HG02798 (cell line): ENCODE results near the gene CCHCR1.
"Not testable (repeated sequence)": the region's sequence is repeated elsewhere in the genome, so short reads cannot be mapped to it uniquely, and the experiment has no call there.

ENCODE experiments used
- ATAC-seq: cut with Tn5 transposase; IDR thresholded peaks from one replicate; pipeline ENCODE4 v1.9.1; 2021; ENCODE audit warnings: mild to moderate bottlenecking; ENCODE audit not compliant: unreplicated experiment, poor library complexity

CCHCR1 gene, protein sequence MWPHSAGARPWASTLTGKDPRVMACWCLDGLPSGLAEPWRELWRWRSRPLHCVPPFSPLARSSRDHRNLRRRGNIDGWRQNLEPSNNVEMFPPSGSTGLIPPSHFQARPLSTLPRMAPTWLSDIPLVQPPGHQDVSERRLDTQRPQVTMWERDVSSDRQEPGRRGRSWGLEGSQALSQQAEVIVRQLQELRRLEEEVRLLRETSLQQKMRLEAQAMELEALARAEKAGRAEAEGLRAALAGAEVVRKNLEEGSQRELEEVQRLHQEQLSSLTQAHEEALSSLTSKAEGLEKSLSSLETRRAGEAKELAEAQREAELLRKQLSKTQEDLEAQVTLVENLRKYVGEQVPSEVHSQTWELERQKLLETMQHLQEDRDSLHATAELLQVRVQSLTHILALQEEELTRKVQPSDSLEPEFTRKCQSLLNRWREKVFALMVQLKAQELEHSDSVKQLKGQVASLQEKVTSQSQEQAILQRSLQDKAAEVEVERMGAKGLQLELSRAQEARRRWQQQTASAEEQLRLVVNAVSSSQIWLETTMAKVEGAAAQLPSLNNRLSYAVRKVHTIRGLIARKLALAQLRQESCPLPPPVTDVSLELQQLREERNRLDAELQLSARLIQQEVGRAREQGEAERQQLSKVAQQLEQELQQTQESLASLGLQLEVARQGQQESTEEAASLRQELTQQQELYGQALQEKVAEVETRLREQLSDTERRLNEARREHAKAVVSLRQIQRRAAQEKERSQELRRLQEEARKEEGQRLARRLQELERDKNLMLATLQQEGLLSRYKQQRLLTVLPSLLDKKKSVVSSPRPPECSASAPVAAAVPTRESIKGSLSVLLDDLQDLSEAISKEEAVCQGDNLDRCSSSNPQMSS

DNA sequence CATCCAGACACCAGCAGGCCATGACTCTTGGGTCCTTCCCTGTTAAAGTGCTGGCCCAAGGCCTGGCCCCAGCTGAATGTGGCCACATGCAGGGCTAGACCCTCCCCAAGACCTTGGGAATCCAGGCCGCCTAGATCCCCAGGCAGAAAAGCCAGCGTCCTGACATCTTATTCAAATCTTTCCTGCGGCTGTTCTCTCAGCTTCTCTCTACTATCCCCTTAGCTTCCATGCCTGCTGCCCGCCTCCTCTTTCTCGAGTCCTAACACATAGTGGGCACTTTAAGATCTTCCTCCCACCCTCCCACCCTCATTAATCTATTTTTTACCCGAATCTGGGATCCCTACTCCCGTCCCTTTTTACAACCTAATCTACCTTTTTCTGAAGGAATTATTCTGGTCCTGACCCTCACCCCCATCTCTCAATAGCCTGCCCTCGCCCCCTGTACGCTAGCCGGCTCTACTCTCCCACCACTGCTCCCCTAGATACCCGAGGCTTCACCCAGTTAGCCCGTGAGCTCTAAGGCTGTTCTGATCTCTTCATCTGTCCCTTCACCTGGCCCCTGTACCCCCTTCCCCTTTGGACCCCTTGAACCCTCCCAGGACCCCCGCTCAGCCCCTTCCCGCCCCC is at the start of gene CCHCR1:
CCHCR1 (minus strand) TSS at position 290 of the 627 bp plus-strand sequence; CDS start at position 88, 202 bp downstream.
- no peak for ATAC-seq

DNA sequence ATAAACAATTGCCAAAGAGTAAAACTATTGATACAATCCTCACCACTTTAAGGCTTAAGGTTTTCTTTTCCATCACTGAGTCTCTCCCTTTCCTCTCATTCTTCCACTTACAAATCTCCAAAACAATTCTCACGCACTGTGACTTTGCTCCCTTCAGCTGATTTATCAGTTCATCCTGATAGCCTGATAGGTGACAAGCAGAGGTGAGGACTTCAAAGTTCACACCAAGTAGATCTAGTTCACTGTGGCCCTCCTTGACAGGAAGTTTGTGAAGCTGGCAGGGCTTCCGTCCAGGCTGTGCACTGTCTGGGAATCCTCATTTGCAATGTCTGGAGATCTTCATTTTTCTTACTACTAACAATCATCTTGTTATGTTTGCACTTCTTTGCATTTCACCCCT is 48.0 kb upstream of the CCHCR1 start:
- ATAC-seq = no peak

DNA sequence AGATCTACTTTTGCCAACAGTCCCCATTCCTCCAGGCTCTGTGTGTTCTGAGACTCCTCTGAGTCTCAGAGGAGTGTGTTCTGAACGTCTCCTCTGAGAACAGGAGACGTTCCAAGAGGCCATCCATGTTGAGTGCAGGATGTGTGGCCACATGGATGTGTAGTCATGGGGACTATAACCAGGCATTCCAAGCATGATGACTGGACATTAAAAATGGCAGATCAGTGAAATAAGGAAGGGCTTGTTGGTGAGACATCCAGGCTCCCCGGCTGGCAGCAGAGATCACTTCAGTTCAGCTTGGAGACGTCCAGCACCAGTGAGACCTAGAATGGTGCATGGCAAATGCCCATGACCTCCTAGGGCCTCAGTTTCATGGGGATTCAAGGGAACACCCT is 47.1 kb upstream of the CCHCR1 start:
- ATAC-seq = no peak

DNA sequence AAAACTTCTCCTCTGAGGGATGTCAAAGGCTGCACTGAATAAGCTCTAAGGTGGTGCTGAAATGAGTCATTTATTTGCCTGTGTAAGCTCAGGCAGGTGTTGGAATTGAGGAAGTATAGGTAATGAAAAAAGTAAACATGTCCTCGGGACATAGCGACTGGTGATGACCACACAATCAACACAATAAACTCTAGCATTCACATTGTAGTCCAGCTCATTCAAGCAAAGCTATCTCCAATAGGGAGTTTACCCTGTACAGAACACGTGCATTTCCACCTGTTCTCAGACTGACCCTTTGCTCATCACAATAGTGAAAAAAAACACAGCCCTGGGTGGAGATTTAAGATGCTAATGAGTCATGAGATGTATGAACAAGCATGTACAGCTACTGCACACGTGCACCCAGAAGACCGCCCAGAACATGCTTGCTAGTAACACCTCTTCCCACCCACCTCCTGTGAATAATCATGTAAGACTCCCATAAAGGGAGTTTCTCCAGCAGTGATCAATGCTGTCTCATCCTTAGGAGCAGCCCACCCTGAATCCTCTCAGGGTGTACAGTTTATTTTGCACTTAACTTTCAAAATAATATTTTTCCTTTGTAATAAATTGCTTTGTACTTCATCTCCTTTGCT is 45.9 kb upstream of the CCHCR1 start:
- peak; percentile 60 for ATAC-seq

DNA sequence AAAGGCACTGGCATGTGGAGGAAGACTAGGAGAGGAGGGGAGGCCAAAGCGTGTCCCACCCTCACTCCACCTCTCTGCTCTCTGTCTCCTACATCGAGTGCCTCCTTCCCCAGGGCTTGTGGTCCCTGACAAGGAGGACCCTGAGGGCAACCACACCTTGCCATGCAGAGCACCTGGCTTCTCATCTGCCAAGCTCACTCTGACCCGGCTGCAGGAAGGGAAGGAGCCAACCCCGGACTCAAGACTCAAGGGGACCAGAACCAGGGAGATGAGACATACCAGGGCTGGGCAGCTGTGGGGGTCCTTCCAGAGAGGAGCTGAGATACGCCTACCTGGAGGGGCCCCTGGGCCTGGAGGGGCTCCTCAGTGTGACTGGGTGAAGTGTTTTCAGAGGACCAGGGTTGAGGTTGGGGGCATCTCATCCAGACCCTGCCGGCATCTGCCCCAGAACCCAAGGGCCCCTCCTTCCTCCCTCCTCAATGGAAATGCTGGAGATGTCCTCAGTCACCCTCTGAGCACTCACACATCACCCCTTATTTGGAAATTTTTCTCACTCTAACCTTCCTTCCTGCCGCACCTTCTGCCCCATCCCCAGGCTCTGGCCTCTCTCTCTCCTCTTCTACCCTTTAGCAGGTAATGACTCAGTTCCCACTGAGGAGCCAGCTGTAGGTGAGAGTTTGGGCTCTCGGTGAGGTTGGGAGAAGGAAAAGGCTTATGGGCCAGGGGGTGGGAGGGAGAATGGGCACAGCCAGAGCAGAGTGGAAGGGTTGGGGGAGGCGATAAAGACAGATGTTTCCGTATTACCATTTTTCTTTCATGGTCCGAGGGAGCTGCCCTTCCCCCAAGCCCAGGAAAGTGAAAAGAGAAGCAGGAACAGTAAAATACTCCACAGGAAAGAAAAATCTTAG is 44.9 kb upstream of the CCHCR1 start:
- ATAC-seq = no peak

DNA sequence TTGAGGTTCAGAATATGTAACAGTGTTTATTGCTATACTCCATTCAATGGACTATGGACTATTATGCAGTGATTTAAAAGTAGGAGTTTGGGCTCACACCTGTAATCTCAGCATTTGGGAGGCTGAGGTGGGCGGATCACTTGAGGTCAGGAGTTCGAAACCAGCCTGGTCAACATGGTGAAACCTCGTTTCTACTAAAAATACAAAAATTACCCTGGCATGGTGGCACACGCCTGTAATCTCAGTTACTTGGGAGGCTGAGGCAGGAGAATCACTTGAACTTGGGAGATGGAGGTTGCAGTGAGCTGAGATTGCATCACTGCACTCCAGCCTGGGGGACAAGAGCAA is 41.5 kb upstream of the CCHCR1 start:
- ATAC-seq = not testable (repeated sequence)

DNA sequence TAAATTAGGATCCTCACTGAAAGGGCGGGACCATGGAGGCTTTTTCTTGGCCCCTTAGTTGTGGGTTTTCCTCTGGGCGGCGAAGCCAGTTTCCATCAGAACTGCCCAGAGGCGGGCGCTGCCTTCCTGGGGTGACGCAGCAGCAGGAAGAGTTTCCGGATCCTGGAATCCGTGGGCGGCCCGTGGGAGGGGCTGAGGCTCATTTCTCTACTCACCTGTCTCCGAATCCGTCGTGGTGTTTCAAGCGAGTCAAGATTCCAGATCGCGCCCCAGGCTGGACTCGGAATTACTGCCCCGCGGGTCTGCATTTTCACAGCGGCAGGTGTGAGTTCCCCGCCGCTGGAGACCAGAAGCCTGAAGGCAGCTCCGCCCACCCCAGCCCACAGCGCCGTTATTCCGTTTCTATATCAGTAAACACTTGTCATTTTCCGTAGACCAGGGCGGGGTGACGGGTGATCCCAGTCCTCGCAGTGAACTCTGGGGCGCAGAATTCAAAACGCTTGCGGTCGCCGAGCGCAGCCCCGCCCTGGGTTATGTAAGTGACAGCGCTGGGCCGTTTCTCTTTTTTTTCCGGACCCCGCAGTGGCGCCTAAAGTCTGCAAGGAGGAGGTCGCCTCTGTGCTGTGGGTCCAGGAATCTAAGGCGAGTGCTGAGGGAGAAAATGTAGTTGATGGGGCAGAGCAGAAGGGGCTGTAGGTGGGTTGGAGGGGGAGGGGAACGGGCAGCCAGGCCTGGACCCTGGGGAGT is 40.1 kb upstream of the CCHCR1 start:
- ATAC-seq = peak; percentile 76

DNA sequence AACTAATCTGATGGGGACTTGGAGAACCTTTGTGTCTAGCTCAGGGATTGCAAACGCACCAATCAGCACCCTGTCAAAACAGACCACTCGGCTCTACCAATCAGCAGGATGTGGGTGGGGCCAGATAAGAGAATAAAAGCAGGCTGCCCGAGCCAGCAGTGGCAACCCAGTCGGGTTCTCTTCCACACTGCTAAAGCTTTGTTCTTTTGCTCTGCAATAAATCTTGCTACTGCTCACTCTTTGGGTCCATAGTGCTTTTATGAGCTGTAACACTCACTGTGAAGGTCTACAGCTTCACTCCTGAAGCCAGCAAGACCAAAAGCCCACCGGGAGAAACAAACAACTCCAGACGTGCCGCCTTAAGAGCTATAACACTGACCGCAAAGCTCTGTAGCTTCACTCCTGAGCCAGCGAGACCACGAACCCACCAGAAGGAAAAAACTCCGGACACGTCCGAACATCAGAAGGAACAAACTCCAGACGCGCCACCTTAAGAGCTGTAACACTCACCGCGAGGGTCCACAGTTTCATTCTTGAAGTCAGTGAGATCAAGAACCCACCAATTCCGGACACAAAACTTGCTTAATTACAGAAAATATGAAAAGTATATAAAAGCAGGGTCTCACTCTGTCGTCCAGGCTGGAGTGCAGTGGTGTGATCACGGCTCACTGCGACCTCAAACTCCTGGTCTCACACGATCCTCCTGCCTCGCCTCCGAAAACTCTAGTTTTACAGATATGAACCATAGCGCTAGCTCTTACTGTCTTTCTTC is 38.8 kb upstream of the CCHCR1 start:
- ATAC-seq = not testable (repeated sequence)

DNA sequence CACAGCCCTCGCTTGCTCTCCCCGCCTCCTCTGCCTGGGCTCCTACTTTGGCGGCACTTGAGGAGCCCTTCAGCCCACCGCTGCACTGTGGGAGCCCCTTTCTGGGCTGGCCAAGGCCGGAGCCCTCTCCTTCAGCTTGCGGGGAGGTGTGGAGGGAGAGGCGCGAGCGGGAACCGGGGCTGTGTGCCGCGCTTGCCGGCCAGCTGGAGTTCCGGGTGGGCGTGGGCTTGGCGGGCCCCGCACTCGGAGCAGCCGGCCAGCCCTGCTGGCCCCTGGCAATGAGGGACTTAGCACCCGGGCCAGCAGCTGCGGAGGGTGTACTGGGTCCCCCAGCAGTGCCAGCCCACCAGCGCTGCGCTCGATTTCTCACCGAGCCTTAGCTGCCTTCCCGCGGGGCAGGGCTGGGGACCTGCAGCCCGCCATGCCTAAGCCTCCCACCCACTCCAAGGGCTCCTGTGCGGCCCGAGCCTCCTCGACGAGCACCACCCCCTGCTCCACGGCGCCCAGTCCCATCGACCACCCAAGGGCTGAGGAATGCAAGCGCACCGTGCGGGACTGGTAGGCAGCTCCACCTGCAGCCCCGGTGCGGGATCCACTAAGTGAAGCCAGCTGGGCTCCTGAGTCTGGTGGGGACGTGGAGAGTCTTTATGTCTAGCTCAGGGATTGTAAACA is 37.8 kb upstream of the CCHCR1 start:
- ATAC-seq = not testable (repeated sequence)

DNA sequence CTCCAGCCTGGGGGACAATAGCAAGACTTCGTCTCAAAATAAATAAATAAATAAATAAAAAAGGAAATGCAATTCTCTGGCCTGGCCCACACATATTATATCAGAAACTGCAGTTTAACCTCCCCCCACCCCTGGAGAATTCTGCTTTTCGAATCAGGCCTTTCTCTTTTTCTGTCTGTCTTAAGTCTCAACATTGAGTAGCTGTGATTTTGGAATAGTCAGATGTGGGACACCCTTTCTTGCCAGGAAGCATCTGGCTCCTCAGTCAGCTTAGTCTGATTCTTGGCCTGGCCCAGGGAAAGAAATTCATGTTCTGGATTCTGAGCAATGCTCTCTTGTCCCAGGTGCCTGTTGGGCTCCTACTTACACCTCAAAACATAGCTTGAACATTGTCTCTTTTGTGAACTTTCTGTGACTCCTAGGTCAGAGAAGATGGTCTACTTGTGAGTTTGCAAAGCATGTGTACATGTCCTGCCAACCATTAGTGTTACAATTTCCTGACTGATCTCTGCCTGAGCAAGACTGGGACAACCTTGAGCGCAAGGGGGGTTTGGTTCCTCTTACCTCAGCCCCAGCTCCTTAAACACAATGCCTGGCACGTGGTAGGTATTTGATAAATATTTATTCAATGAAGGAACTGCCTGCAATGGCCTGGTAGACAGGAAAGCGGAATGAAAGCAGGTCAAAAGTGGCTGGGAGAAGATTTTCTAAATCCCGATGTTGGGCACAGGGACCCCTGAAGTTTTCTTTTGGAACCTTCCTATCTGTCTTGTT is 36.6 kb upstream of the CCHCR1 start:
- ATAC-seq = no peak

DNA sequence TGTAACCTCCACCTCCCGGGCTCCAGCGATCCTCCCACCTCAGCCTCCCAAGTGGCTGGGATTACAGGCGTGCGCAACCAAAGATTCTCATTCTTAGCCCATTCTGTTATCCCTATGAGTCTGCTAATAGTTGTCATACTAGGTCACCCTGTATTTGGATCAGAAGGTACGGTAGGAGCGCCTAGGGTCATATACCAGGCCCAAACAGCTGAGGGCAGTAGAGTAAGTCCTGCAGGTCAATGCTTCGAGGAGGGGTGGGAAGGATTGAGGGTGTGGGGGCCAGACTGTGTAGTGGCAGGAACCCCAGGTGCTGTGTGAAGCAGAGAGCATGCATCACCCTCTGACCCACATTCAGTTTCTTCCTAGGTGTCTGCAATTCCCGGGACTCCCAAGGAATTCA is 35.6 kb upstream of the CCHCR1 start:
- no peak for ATAC-seq

DNA sequence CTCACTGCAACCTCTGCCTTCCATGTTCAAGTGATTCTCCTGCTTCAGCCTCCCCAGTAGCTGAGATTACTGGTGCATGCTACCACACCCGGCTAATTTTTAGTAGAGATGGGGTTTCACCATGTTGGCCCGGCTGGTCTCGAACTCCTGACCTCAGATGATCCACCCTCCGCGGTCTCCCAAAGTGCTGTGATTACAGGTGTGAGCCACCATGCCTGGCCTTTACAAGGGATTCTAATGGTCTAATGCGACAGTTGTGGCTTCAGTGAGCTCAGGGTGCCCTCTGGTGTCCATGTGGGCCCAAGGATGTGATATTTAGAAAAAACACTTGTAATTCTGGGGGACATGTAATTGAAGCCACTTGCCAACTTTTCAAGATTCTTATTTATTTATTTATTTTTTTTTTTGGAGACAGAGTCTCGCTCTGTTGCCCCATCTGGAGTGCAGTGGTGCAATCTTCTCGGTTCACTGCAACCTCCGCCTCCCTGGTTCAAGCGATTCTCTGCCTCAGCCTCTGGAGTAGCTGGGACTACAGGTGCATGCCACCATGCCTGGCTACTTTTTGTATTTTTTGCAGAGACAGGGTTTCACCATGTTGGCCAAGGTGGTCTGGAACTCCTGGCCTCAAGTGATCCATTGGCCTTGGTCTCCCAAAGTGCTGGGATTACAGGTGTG is 35.0 kb upstream of the CCHCR1 start:
- ATAC-seq = not testable (repeated sequence)

DNA sequence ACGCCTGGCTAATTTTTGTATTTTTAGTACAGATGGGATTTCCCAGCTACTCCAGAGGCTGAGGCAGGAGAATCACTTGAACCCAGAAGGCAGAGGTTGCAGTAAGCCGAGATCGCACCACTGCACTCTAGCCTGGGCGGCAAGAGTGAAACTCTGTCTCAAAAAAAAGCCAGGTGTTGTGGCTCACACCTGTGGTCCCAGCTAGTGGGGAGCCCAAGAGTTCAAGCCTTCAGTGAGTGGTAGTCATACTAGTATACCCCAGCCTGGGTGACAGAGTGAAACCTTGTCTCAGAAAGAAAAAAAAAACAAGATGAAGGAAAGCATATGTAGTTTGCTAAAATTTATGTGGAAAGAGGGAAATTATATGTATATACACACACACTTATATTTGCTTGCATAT is 32.9 kb upstream of the CCHCR1 start:
- peak; percentile 77 for ATAC-seq

DNA sequence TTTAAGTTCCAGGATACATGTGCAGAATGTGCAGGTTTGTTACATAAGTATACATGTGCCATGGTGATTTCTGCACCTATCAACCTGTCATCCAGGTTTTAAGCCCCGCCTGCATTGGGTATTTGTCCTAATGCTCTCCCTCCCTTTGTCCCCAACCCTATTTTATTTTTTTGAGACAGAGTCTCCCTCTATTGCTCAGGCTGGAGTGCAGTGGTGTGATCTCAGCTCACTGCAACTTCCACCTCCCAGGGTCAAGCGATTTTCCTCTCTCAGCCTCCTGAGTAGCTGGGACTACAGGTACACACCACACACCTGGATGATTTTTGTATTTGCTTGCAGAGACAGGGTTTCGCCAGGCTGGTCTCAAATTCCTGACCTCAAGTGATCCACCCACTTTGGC is 31.6 kb upstream of the CCHCR1 start:
- not testable (repeated sequence) for ATAC-seq

DNA sequence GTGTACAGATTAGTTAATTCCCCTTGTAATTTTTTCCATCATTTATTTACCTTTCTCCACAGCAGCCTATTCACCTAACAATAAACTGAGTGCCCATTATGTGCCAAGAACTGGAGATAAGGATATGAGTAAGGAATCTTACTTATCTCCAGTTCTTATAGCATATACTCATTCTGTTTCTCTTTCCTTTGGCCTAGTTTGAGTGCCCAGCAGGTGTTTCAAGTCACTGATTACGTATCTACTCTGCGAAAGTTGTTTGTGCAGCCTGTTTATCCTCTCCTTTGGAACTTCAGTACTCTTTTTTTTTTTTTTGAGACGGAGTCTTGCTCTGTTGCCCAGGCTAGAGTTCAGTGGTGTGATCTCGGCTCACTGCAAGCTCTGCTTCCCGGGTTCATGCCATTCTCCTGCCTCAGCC is 30.2 kb upstream of the CCHCR1 start:
- no peak for ATAC-seq

DNA sequence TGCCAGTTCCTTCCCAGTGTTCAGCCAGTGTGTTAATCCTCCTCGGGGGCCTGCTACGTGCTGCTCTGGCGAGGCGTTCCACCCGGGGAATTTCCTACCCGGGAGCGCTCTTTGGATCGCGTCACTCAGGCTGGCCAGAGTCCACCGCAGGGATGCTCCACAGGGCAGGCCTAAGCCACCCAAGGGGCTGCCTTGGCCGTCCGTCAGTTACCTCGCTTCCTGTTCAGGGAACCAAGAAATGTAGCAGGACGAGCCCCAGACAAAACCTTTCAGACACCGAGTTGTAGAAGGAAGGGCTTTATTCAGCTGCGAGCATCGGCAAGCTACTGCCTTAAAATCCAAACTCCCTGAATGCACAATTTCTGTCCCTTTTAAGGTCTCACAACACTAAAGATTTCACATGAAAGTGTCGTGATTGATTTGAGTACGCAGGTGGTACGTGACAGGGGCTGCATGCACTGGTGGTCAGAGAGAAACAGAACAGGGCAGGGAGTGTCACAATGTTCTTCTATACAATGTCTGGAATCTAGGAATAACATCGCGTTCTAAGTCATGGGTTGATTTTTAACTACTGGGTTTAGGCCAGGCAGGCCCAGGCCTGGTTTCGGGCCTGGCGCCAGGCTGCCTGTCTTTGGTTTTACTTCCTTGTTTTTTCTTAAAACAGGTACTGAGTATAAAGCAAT is 28.6 kb upstream of the CCHCR1 start:
- no peak for ATAC-seq
